GM10266 (cell line): Measurements from ENCODE around the gene RAB11FIP4.

Experiments
- DNase-seq: peaks from one replicate; pipeline ENCODE4 v3.0.0; 2012; ENCODE audit errors: extremely low spot score
- TF ChIP-seq, protein P1 (sequence below): IDR thresholded peaks from 2 replicates; pipeline ENCODE4 v1.5.1; 2012; ENCODE audit warnings: mild to moderate bottlenecking, low read depth; ENCODE audit not compliant: control insufficient read depth, insufficient read depth; ENCODE audit errors: missing control alignments

Gene RAB11FIP4

DNA sequence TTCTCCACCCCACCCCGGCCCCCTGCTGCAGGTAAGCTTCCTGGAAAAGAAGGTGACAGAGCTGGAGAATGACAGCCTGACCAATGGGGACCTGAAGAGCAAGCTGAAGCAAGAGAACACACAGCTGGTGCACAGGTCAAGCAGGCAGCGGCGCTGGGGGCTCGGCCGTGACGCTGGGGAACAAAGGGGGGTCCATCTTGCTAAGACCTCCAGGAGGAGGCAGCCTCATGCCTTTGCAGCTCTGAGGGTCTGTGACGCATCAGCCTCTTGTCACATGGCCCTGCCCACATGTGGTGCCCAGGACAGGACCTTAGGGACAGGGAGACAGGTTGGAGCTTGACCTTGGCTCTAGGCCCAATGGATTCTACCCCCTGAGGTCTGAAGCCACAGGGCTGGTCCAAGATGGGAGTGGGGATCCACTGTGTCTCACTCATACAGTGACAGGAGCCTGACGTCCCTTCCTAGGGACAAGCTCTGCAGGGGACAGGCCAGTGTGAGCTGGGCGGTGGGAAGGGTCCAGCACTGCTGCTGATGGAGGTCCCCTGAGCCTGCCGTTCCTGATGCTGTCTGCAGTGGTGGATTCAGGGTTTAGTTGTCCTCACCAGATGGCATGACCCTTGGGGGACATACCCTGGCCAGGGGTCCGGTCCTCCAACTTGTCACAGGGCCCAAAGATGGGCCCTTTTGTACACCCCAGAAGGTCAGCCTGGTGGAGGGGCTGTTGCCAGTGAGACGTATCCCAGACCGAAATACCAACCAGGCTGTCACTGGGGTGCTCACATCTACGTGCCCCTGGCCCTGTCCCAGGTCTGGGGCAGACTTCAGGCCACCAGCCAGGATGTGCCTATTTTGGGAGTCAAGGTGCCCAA, 132.6 kb downstream of the RAB11FIP4 start:
- TF ChIP-seq, protein P1, sequence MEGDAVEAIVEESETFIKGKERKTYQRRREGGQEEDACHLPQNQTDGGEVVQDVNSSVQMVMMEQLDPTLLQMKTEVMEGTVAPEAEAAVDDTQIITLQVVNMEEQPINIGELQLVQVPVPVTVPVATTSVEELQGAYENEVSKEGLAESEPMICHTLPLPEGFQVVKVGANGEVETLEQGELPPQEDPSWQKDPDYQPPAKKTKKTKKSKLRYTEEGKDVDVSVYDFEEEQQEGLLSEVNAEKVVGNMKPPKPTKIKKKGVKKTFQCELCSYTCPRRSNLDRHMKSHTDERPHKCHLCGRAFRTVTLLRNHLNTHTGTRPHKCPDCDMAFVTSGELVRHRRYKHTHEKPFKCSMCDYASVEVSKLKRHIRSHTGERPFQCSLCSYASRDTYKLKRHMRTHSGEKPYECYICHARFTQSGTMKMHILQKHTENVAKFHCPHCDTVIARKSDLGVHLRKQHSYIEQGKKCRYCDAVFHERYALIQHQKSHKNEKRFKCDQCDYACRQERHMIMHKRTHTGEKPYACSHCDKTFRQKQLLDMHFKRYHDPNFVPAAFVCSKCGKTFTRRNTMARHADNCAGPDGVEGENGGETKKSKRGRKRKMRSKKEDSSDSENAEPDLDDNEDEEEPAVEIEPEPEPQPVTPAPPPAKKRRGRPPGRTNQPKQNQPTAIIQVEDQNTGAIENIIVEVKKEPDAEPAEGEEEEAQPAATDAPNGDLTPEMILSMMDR, result no peak
- DNase-seq, result no peak

- DNase-seq, result peak; percentile 84
- TF ChIP-seq, protein P1, result peak; percentile 89
Observed at GRCh38 chr17:31524926-31525800, 133.7 kb downstream of the RAB11FIP4 start.

GRCh38 chr17:31525801-31526549, 134.5 kb downstream of the RAB11FIP4 start:
- TF ChIP-seq, protein P1, result peak; percentile 35
- DNase-seq, result no peak

DNA sequence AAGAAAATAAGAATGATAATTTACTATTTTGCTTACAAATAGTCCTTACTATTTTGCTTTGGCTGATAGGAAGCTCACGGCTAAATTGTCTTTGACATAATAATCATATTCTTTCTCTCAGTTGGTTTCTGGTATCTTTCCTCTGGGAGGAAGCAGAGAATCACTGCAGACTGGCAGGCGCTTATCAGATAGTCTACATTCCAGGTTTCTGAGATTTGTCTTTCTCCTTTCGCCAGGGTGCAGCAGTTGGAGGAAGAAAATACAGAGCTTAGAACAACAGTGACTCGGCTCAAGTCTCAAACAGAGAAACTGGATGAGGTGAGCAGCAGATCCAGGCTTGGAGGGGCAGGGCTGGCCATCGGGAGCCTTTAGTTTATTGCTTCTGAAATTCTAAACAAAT, 136.1 kb downstream of the RAB11FIP4 start:
- DNase-seq, result no peak
- TF ChIP-seq, protein P1, result no peak

DNA sequence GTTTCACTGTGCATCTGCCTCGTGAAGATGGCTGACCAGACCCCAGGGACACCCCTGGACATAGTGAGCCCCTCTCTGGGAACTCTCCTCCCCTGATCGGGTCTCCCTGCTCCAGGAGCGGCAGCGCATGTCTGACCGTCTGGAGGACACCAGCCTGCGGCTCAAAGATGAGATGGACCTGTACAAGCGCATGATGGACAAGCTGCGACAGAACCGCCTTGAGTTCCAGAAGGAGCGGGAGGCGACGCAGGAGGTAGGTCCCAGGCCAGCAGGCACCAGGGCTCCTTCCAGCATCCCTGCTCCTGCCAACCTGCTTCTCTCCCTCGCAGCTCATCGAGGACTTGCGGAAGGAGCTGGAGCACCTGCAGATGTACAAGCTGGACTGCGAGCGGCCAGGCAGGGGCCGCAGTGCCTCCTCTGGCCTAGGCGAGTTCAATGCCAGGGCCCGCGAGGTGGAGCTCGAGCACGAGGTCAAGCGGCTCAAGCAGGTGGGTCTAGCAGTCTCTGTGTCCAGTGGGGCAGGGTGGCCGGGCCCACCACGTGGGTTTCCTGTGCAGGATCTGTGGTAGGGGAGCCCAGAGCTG, 136.9 kb downstream of the RAB11FIP4 start:
- TF ChIP-seq, protein P1, result no peak
- no peak for DNase-seq

- TF ChIP-seq, protein P1, result no peak
- no peak for DNase-seq
Observed at GRCh38 chr17:31529841-31530251, 138.4 kb downstream of the RAB11FIP4 start.
